GM12801 (cell line): Measurements from ENCODE around the gene GHRHR.

Experiments used
- TF ChIP-seq, protein P1 (sequence below): IDR thresholded peaks from one replicate; pipeline ENCODE4 v1.5.1; 2011; ENCODE audit warnings: control low read depth; ENCODE audit not compliant: insufficient read length; ENCODE audit errors: extremely low read depth

GHRHR gene

DNA sequence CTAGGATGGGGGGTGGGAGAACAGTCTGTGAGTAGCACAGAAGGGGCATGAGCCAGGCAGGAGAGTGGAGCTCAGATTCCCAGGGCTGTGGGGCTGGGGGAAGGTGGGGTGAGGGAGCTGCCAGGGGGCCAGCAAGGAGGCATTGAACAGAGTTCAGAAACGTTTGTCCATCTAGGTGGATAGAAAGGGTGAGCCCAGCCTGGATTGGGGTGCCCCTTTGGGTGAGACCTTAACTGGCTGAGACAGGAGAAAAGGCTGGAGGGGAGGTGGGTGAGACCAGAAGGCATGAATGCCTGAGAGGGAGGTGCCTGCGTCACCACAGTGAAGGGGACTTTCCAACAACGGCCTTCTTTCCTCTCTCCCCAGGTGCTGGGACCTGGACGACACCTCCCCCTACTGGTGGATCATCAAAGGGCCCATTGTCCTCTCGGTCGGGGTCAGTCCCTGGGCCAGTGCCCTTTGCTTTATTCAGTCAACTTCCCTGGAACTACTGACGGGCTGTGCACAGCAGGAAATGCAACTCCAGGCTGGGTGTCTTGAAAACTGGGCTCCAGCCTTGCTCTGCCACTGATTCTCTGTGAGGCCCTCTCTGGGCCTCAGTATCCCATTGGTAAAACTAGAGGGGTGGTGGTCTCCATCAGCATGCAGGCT lies 11.0 kb downstream of the GHRHR start:
- TF ChIP-seq, protein P1, sequence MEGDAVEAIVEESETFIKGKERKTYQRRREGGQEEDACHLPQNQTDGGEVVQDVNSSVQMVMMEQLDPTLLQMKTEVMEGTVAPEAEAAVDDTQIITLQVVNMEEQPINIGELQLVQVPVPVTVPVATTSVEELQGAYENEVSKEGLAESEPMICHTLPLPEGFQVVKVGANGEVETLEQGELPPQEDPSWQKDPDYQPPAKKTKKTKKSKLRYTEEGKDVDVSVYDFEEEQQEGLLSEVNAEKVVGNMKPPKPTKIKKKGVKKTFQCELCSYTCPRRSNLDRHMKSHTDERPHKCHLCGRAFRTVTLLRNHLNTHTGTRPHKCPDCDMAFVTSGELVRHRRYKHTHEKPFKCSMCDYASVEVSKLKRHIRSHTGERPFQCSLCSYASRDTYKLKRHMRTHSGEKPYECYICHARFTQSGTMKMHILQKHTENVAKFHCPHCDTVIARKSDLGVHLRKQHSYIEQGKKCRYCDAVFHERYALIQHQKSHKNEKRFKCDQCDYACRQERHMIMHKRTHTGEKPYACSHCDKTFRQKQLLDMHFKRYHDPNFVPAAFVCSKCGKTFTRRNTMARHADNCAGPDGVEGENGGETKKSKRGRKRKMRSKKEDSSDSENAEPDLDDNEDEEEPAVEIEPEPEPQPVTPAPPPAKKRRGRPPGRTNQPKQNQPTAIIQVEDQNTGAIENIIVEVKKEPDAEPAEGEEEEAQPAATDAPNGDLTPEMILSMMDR = no peak

DNA sequence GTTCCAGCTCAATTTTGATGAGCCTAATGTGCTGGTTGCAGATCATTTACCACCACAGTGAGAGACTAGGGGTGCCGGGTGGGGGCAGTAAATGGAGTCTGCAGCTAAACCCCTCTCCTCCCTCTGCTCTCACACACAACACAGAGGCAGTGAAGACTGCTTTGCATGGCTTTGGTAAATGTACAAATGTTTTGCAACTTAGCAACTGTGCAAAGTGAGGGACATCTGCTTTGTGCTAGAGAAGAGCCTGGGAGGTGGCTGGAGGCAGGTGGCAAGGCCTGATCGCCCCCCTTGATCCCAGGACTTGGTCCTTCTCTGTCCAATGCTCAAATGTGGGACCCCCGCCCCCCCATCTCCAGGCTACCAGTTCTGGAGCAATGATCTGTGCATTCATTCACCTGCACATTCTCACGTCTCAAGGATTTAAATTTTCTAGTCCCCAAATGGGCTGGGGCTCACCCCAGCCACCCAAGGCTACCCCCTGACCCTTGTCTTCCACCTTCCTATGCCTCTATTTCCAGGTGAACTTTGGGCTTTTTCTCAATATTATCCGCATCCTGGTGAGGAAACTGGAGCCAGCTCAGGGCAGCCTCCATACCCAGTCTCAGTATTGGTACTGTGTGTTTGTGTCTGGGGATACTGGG lies 11.6 kb downstream of the GHRHR start:
- TF ChIP-seq, protein P1 = no peak

- TF ChIP-seq, protein P1 = no peak
These were observed 12.6 kb downstream of the GHRHR start for GRCh38 chr7:30976381-30976780.

- TF ChIP-seq, protein P1 = no peak
These were observed 13.5 kb downstream of the GHRHR start for GRCh38 chr7:30977222-30977621.

GRCh38 chr7:30977896-30978564 lies 14.3 kb downstream of the GHRHR start:
- TF ChIP-seq, protein P1 = no peak

DNA sequence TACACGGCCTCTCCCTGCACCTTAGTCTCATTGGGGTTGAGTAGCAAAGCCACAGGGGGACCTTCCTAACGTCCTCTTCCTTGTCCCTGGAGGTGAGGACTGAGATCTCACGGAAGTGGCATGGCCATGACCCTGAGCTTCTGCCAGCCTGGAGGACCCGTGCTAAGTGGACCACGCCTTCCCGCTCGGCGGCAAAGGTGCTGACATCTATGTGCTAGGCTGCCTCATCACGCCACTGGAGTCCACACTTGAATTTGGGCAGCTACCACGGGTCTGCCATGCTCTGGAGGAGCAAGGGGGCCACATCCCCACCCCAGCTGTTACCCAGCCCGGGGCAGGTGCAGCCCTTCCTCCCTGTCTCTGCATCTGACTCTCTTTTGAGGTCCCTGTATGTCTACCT lies 15.3 kb downstream of the GHRHR start:
- TF ChIP-seq, protein P1 = no peak

DNA sequence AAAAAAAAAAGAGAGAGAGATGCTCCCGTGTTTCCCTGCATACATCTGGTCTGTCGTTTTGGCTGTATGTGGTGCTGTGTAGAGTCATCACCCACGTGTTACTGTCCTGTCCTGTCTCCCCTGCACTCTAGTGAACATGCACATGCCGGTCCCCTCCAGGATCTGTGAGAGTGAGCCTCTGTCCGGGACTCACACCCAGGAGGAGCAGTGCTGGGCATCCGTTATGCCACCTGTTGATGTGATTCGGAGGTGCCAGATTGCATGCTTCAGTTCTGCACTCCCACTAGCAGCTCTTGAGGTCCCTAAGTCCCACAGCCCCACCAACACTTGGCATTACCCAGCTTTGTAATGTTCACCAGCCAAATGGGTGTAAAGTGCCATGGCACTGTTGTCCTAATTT lies 16.4 kb downstream of the GHRHR start:
- TF ChIP-seq, protein P1 = no peak
